Activated CD4-positive, CD25-positive, alpha-beta regulatory T cell treated with anti-CD3 and anti-CD28 coated beads, Interleukin-2, amount 50 U/mL, for 72 hours (primary cell): ENCODE results near the gene TLCD3A.
"Not testable (repeated sequence)": the region's sequence is repeated elsewhere in the genome, so short reads cannot be mapped to it uniquely, and the experiment has no call there.

Experiments
- DNase-seq: peaks from one replicate; pipeline ENCODE4 v3.0.0; 2021

TLCD3A gene

GRCh38 chr17:789931-790873 lies 57.8 kb downstream of the TLCD3A start:
- DNase-seq: not testable (repeated sequence)

DNA sequence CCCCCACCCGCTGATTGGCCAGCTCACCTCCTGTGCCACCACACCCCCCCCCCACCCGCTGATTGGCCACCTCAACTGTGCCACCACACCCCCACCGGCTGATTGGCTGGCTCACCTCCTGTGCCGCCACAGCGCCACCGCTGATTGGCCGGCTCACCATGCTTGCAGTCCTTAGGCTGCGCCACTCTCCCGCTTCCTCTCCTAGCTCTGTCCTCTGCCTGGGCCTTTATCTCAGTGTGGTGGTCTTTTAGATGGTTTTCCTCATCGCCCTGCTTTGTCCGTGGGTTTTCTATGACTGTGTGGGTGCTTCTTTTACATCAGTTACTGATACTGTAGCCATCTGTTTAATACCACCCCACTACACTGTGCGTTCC lies 58.5 kb downstream of the TLCD3A start:
- DNase-seq: not testable (repeated sequence)

GRCh38 chr17:791829-792228 lies 59.4 kb downstream of the TLCD3A start:
- DNase-seq: no peak

DNA sequence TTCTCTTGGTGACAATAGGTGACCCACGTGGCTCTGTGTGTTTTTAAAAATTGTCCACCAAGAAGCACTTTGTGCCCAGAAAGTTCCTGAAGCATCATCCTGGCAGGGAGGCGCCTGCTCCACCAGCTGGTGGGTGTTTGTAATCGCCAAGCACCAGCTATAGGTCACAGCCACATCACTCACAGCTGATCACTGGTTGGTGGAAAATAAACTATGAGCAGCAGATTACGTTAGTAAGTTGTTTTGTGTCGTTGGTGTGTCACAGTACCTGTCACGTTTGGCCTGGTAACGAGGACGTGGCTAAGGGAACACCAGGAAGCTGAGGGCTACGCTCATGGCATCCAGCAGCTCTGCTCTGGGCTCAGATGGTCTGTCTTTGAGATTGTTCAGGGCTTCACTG lies 59.9 kb downstream of the TLCD3A start:
- no peak for DNase-seq
